Dedifferentiated amniotic fluid mesenchymal stem cell (primary cell): ENCODE results near the gene SLC7A10.

Experiments
- DNase-seq: peaks from one replicate; pipeline ENCODE4 v3.0.0-alpha.2; 2016; ENCODE audit errors: extremely low spot score

Gene SLC7A10

DNA sequence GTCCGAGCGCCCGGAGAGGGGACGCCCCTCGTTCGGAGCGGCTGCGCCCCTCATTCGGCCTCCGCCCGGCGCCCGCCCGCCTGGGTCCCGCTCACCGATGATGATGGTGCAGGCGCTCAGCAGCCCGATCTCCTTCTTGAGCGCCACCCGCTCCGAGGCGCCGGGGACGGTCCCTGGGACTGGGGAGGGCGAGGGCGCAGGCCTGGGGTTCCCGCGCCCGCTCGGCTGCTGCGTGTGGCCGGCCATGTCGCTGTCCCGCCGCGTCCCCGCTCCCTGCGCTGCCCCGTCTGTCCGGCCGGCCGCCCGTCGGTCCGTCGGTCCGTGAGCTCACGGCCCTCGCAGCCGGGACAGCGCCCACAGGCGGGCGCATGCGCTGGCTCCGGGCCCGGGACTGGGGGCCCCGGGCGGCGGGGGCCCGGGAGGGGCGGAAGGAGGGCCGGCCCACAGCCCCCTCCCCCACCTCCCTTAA, at the start of gene SLC7A10:
Gene SLC7A10, minus strand, starts transcription at position 393 of the 469 bp plus-strand sequence. Its CDS starts 147 bp downstream, at position 246.
- DNase-seq, result no peak

DNA sequence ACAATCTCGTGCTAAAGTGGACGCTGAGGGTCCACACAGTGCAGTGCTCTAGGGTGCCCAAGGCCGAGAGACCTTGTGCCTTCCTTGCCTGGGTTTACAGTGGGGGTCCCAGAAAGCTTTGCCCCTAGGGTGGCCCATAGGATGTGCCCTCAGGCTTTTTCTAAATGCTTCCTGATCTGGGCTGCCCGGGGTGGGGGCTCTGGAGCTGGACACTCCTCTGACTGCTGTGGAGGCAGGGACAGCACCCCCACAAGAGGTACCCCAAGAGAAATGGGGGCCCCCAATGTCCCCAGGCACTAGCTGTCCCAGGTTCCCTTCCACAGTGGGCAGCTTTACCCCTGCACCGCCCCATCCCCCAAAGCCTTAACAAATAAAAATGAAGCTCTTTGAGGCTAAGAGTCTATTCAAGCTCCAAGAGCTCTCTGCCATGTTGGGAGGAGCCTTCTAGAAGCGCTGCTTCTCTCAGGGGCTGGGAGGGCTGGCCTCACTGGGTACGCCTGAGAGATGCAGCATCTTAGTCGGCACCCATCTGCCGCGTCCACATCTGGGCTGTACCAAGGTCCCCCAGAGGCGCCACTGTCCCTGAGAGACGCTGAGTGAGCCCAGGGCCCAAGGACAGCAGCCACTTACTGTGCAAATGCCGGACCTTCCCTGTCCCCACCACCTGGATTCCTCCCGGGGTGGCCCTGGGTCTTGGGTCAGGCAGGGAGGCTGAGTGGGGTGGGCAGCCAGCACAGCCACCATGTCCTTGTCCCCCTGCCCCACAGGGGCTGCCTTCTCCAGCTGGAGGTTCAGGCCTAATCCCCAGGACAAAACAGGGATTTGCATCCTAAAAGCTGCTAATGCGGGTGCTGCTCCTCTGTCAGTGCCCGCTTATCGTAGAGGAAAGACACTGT, 49.3 kb upstream of the SLC7A10 start:
- no peak for DNase-seq

DNA sequence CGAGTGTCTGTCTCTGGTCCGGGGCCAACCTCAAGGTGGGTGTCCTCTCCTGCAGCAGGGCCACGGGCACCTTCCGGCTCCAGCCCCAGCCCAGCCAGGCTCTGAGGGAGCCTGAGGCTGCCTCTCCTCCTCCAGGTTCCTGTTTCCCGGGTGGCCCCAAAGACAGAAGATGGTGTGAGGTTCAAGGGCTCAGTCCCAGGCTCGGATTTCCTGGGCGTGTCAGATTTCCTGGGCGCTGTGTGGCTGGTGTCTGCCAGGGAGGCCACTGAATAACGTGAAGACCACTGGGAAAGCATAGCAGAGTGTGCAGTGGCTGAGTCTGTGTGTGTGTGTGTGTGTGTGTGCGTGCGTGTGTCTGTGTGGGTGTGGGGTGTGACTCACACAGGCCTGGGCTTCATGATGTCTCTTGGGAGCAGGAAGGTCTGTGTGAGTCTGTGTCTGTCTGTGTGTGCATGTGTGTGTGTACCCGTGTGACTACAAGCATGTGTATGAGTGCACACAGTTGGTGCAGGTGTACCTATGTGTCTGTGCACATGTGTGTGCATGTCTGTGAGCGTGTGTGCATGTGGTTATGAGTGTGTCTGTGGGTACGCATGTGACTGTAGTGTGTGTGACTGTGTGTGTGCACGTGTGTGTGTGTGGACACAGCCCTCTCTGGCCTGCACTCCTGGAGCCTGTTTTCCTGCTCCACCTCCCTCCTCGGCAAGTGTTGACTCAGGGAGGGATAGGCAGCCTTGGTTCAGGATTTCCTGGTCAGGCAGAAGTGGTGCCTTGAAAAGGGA, 48.4 kb upstream of the SLC7A10 start:
- DNase-seq, result peak; percentile 77

DNA sequence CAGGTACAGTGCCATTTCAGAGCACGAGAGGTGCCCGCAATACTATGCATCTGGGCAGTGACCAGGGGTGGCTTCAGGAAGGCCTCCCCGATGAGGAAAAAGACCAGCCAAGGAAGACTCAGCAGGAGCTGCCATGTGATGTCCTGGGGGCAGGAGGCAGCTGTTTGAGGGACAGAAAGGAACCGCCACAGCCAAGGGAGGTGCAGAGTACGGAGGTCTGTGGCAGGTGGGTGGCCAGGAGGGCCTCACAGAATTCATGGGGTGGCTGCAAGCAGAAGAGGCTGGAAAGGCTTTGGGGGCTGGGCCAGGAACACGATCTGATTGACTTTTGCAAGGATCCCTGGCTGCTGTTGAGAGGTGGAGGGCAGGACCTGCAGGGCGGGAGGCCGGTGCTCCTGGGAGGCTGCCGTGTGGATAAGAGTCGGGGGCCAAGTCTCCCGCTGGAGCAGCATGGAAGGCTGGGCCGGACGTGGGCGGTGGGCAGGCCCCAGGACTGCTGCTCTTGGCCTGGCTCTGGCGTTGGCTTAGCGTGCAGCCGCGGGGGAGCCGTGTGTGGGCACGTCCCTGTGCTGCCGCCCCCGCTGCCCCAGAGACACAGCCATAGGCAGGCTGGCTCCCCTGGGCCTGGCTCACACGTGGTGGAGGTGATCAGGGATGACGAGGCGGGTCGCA, 47.6 kb upstream of the SLC7A10 start:
- no peak for DNase-seq

DNA sequence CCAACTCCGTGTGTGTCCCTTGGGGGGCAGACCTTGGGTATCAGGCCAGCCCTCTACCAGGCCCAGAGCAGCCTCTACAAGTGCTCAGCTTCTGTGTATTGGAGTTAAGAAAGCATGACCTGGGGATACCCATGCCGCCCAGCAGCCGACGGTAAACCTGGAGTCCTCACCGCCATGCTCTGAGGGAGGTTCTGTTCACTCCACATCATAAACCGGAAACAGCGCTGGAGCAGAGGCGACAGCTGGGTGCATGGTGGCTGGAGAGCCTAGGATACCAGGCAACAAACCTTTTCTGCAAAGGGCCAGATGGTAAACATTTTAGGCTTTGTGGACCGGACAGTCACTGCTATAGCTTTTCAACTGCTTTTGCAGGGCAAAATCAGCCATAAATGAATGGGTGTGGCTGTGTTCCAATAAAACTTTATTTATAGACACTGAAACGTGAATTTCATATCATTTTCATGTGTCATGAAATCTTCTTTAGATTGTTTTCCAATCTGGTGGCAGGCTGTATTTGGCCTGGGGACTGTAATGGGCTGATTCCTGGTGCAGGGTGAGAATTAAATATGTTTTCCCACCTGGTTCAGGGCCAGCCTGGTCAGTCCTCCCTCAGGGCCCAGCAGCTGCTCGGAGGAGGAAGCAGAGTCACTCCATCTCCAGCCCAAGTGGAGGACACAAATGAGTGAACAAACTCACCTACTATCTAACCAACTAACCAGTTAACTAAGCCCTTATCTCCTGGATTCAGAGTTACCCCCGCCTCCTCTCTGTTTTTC, 45.8 kb upstream of the SLC7A10 start:
- DNase-seq, result no peak

DNA sequence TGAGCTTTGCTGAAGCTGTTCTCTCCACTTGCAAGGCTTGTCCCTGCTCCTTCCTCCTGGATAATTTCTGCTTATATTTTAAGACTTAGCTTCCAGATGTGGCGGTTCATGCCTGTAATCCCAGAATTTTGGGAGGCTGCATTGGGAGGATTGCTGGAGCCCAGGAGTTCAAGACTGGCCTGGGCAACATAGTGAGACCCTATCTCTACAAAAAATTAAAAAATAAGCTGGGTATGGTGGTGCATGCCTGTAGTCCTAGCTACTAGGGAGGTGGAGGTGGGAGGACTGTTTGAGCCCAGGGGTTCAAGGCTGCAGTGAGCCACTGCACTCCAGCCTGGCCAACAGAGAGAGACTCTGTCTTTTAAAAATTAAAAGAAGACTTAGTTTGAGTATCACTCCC, 45.1 kb upstream of the SLC7A10 start:
- DNase-seq, result no peak

DNA sequence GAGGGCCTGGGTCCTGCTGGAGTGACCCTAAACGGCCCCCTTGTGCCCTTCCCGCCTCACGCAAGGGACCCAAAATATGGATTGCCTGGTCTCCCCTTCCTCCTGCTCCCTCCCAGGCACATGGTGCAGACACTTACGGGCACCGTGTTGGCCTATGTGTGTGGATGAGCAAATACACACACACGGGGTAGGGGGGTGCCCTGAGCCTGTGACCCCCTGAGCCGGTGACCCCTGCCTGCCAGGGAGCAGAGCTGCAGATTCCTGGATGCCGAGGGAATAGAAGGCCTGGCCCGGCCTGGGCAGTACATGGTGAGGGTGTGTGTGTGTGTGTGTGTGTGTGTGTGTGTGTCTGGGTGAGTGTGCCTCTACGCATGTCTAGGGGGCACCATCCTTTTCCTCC, 43.4 kb upstream of the SLC7A10 start:
- no peak for DNase-seq

DNA sequence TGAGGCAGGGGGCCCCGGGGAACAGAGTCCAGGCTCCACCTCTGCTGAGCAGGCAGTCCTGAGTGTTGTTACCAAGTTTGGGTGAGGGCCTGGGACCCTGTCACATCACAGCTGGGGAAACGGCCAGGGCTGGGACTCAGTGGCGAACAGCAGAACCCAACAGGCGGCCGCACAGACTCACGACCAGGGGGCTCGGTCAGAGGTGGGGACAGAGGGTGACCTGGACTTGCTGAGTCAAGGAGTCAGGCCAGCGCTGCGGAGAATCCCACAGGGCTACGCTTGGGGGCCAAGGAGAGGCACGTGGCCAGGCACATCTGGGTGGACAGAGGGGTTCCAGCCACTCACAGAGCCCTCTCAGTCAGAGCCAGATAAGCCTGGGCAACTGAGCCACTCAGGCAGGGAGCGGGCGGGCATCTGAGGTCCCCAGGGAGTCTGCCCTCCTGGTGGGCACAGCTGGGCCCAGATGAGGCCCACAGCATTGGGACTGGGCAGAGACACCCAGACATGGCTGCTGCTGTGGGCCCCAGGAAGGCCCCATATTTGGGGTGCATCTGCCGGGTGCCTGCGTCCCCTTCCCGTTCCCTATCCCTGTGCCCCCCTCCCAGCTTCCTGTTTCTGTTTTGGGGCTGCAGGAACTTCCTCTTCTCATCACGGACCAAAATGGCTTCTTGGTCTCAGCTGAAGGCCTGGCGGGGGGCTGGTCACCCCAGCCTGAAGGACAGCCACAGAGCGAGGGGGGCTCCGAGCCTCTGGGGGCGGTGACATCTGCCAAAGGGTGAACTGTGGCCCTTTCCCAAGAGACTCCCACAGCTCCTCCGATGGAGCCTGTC, 42.7 kb upstream of the SLC7A10 start:
- DNase-seq, result no peak

DNA sequence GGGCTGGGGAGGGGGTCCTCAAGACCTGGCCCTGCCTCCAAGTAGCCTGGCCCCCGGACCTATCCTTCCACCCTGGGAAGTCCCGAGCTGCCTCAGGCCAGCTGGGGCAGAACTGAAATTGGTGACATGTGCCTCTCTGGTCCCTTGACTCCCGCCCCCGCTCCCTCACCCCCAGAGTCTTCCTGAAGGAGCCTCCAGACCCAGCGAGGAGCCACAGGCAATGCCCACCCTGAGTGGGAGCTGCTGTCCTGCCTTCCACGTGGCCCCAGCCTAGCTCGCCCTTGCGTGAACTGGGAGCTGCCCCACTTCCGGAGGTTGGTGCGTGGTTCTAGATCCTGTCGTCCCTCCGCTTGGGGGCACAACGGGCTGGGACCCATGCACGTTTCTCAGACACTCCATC, 42.1 kb upstream of the SLC7A10 start:
- DNase-seq, result no peak

DNA sequence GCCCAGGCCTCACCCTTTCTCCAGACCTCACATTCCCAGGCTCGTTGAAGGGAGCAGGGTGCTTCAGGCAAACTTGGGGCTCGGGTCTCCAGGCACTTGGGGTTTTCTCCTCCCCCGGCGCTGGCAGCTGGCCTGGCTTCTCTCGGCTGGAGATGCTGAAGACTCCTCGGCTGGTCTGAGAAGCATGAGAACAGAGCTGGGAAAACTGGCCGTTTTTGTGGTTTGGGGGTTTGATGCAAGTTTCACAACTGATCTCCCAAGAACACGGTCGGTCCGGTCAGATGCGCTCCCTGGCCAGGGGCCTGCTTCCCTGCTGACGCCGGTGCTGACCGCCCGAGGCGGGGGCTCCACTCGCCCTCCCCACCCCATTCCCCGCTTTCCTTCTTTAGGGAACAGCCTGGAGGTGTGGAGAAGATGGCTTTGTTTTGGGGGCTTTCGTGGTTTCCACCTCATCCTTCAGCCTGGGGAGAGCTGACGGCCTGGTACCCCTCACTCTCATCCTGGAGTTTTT, 41.4 kb upstream of the SLC7A10 start:
- no peak for DNase-seq

DNA sequence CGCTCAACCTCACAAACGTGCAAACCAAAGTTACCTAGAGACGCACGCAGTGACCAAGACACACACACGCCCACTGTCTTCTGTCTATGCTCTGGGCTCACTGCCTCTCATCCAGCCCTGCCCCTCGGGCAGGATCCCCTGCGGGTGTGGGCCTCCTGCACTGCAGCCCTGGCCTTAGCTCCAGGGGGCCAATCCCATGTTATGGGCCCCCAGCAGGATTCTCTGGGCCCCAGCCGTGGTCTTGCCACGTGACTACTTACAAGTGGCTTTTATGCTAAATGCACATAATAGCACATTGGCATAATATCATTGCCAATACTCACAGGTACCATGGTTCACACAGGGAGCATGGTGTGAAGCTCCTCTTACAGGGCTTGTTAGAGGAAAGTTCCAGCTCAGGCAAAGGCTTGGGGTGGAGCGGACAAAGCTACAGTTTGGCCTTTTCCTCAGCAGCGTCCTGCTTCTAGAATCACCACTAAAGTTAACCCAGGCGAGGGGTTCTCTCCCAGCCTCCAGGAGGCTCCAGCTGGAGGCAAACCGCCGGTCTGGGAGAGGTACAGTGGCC, 39.3 kb upstream of the SLC7A10 start:
- DNase-seq, result no peak

DNA sequence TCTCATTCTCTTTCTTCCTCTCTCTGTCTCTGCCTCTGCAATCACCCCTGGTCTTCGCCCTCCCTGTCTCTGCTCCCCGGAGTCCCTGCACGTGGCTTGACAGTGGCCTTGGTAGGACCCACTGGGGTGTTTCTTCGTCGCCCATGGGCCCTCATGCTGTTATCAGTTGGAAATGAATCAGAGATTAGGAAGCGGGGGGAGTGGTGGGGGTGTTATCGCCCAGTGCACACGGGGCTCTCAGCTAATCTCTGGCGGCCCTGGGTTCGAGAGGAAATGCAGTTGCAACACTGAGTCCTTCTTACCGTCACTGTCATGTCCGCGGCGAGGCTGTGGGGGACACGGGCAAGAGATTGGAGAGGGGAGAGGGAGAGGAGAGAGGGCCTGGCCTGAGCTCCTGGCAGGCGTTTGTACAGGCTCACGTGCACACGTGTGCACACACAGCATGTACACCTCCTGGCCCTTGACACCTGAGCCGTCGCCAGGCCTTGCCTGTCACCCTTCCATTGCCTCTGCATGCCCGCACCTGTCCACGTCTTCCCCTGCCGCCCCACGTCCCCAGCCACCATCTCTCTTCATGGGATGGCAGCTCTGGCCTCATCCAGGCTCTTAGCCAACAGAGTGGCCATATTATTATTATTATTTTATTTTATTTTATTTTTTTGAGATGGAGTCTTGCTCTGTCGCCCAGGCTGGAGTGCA, 37.8 kb upstream of the SLC7A10 start:
- DNase-seq, result no peak

DNA sequence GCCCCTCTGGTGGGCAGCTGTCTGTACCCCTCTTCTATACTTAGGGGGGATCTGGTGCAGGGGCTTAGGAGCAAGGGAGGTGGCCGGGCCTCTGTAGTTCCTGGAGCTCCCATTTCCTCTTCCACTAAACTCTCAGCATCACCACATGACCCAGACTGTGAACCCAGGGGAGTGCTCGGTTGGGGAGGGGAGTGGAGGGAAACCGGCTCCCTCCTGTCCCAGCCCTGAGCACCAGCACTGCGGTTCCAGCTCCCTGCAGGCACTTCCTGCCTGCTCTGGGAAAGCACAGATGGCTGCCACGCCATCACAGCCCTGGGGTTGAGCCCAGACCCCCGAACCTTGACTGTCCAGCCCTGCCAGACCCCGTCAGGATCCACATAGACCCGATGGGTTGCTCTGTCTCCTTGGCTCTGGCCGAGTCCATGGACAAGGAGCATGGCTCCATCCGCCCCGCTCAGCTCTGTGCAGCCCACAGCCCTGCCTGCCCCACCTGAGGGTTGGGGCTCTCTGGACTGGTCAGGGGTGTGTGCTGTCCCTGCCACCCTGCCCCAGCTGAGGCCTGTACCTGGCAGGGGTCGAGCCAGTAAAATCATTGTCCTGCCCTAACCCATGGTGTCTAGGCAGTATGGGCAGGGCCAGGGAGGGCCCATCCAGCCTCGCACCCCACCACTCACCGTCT, 36.0 kb upstream of the SLC7A10 start:
- no peak for DNase-seq

DNA sequence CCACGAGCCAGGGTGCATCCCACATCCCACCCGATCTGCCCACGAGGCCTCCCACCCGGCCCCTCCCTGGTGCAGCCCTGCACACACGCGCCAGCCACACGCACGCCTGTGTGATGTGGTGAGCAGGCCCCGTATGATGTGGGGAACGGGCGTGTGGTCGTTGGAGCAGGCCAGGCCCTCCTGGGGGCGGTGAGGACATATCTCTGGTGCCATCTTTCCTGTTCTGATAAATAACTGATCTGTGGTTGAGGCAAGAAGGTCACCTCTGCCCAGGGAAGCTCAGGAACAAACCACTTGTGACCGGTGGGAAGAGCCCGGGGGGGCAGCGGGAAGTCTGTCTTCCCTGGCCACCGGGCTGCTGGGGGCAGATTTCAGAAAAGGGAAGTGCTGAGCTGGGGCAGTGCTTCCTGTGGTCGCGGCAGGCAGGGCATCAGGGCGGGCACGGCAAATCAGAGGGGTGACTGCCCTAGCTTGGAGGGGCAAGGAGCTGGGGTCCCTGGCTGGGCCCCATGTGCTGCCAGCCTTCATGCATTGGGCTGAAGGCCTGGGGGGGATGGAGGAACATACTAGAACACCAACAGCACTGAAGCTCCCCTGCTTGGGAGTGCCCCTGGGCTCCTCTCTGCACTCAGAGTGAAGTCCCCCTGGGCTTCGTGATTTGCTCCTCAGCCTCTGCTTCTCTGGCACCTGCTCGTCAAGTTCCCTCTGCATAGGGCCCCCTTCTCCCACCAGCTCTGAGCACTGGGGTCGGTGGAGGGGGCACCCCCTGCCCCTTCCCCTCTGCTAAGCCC, 35.2 kb upstream of the SLC7A10 start:
- no peak for DNase-seq

DNA sequence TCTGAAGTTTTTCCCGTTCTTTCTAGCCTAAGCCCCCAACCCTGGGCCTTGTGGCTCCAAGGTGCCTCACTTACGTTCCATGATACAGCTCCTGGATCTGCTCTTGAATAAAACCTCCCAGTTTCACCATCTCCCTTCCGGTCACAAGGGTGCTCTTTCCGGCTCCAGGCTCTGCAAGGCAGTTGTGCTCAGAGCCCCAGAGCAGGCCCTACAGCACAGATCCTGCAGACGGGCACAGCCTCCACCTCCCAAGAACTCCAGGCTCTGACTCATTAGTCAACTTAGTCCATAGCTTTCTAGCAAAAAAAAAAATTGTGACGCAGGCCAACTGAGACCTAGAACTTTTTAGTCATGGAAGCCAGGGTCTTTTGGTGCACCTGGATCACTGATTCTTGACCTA, 33.9 kb upstream of the SLC7A10 start:
- no peak for DNase-seq

DNA sequence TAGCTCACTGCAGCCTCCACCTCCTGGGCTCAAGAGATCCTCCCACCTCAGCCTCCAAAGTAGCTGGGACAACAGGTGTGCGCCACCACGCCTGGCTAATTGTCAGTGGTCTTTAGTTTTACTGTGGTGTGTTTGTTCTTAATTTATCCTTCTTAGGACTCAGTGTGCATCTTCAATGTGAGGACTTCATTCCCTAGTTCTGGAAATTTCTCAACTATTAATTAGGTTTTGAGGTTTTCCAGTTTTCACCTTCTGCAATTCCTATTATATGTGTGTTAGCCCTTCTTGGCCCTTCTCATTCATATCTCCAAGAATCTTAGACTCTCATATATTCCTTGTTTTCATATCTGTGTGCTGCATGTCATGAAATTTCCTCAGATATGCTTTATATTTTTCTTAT, 32.2 kb upstream of the SLC7A10 start:
- DNase-seq, result no peak

DNA sequence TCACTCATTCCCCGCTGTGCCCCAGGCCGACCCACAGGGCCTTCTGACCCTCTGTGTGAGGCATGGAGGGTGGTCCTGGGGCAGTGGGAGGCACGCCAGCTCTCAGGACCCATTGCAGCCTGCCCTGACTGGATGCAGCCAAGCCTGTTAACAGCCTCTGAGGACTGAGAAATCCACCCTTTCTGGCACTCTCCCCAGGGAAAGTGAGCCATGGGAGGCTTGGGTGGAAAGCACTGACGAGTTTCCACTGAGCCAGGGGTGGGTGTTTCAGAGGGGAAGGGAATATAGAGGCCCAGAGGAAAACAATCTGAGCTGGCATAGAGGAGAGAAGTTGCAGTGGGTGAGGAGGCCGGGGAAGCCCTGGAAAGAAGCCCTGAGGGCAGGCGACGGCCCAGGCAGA, 30.6 kb upstream of the SLC7A10 start:
- DNase-seq, result no peak

DNA sequence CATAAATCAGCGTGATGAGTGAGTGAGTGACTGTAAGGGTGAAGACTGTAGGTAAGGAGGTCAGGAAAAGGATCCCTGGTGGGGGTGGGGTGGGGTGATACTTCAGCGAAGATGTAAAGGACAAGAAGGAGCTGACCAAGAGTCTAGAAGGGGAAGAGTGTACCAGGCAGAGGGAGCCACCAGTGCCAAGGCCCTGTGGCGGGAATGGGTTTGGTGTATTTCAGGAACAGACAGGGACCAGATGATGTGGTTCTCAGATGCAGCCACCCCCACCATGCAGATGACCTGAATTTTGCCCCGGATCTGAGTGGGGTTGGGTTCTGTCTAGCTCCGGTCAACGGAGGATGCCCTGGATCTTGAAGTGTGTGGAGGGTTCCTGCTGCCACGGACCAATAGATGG, 30.1 kb upstream of the SLC7A10 start:
- no peak for DNase-seq
